Measurements from ENCODE around the gene SFTA2. TPM values are rescaled to one million over a fixed set of nuclear protein-coding genes. Genes with fewer than 3 reads are reported as not detected.

The SFTA2 gene
- total and polyA plus RNA-seq, 10 donors = 0.08 to 2.6 (median 0.47) TPM; not detected in 7

GRCh38 chr6:30885999-30886896 lies 45.7 kb downstream of the SFTA2 start:
- H3K36me3 ChIP-seq = peaks cover 0 to 27% (median 10%) of the 10 kb centered on the region in 6 donors
- peak overlapping the region in 6 of 8 donors; percentile 13 to 88 (median 82) for H3K27ac ChIP-seq
- peak overlapping the region in 4 of 8 donors; percentile 60 to 86 (median 64) for H3K4me3 ChIP-seq
- intact Hi-C loops (cut with DNase I; ENCODE audit: low total_unique reads) = no loop called here
- DNase-seq = peak; percentile 54
- H3K4me1 ChIP-seq = peaks cover 20 to 61% (median 44%) of the 10 kb centered on the region in 6 donors
- WGBS, 5 donors = 57 to 81% (median 59%) methylated on average over 18 of the region's 18 CpGs
- H3K9me3 ChIP-seq = no peaks in the 10 kb centered on the region
- TF ChIP-seq CTCF (IDR thresholded peaks at IDR 0.05 in 8 of 11, conservative IDR thresholded peaks at IDR 0.05 in 3 of 11) (no peak), POLR2AphosphoS5 (IDR thresholded peaks at IDR 0.05) (no peak), POLR2A (IDR thresholded peaks at IDR 0.05) (no peak)
- peaks cover 0 to 24% (median 0%) of the 10 kb centered on the region in 7 donors for H3K27me3 ChIP-seq (replicated peaks in 1 of 7)

GRCh38 chr6:30885481-30885998 lies 46.4 kb downstream of the SFTA2 start:
- Histone ChIP-seq H3K27me3 (replicated peaks in 1 of 7) (peaks cover 0 to 24% (median 0%) of the 10 kb centered on the region in 7 donors), H3K4me1 (peaks cover 20 to 61% (median 44%) of the 10 kb centered on the region in 6 donors), H3K4me3 (peak overlapping the region in 7 of 8 donors; percentile 5 to 86 (median 63)), H3K27ac (peak overlapping the region in 6 of 8 donors; percentile 13 to 88 (median 86)), H3K36me3 (peaks cover 0 to 20% (median 6%) of the 10 kb centered on the region in 6 donors), H3K9me3 (no peaks in the 10 kb centered on the region)
- intact Hi-C loops (cut with DNase I; ENCODE audit: low total_unique reads) = no loop called here
- no peak for TF ChIP-seq POLR2A (IDR thresholded peaks at IDR 0.05)
- peak; percentile 59 for DNase-seq
- WGBS, 5 donors = 50 to 71% (median 61%) methylated on average over 7 of the region's 7 CpGs

GRCh38 chr6:30884521-30885480 lies 47.2 kb downstream of the SFTA2 start:
- intact Hi-C loops (cut with DNase I; ENCODE audit: low total_unique reads) = no loop called here
- peaks cover 20 to 63% (median 44%) of the 10 kb centered on the region in 6 donors for H3K4me1 ChIP-seq
- DNase-seq = peak; percentile 83

More at GRCh38 chr6:30884521-30885480, 47.2 kb downstream of the SFTA2 start:
- H3K27me3 ChIP-seq (replicated peaks in 1 of 7) = peaks cover 0 to 24% (median 0%) of the 10 kb centered on the region in 7 donors
- TF ChIP-seq POLR2A (IDR thresholded peaks at IDR 0.05) = no peak
- TF ChIP-seq CTCF (IDR thresholded peaks at IDR 0.05 in 8 of 11, conservative IDR thresholded peaks at IDR 0.05 in 3 of 11) = no peak
- TF ChIP-seq POLR2AphosphoS5 (IDR thresholded peaks at IDR 0.05) = peak; percentile 4 to 55 (median 47)
- H3K36me3 ChIP-seq = peaks cover 0 to 12% (median 4%) of the 10 kb centered on the region in 6 donors
- H3K4me3 ChIP-seq = peak overlapping the region; percentile 60 to 86 (median 64)
- WGBS, 5 donors = 10 to 28% (median 12%) methylated on average over 19 to 59 of the region's 59 CpGs
- H3K27ac ChIP-seq = peak overlapping the region; percentile 44 to 88 (median 83)
- no peaks in the 10 kb centered on the region for H3K9me3 ChIP-seq

All from spleen (tissue), 11 donors.